ENCODE results near the gene INCENP. TPM values are rescaled to one million over a fixed set of nuclear protein-coding genes. Genes with fewer than 3 reads are reported as not detected.

Gene INCENP
- total and polyA plus RNA-seq, 2 experiments from 2014 or later, result 35.6 to 131 TPM

DNA sequence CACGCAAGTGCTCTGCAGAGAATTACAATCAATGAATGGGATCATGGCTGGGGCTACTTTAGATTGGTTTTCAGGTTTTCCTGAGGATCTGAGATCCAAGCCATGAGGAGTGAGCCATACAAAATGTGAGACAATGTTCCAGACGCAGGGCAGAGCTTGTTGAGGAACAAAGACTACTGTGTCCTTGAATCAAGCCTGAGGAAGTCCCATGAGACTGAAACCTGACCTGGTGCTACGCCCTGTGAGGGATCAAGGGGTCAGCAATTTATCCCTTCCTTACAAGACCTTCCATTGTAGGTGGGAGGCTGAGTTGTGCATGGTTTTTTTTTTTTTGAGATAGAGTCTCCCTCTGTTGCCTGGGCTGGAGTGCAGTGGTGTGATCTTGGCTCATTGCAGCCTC is 2.1 kb downstream of the INCENP start:
- Mint-ChIP-seq H3K9me3 (no peaks in the 10 kb centered on the region), H3K4me3 (peak overlapping the region; percentile 99), H3K27ac (peak overlapping the region; percentile 77; the same call in 1 of the 2 replicates), H3K27me3 (ENCODE audit: insufficient read depth, low read depth, poor library complexity) (peaks cover 5% of the 10 kb centered on the region), H3K4me1 (peaks cover 19% of the 10 kb centered on the region), H3K36me3 (ENCODE audit: low read depth) (peaks cover 27% of the 10 kb centered on the region)
- Histone ChIP-seq H2AFZ (no peak overlapping the region), H3K36me3 (ENCODE audit: insufficient read depth) (peaks cover 6% of the 10 kb centered on the region; the same call in 1 of the 2 replicates), H3K9me2 (ENCODE audit: insufficient read depth) (no peaks in the 10 kb centered on the region), H3K79me2 (replicated peaks; ENCODE audit: insufficient read depth) (peaks cover 68% of the 10 kb centered on the region), H3K27ac (ENCODE audit: low read depth) (no peak overlapping the region), H3K27me3 (ENCODE audit: insufficient read depth) (no peaks in the 10 kb centered on the region), H3F3A (replicated peaks; ENCODE audit: low read depth) (no peaks in the 10 kb centered on the region), H3K4me3 (peak overlapping the region; percentile 97; the same call in 1 of the 2 replicates), H4K20me1 (replicated peaks; ENCODE audit: insufficient read depth) (peaks cover 27% of the 10 kb centered on the region), H3K4me2 (peak overlapping the region; percentile 95), H3K4me1 (ENCODE audit: insufficient read depth) (peaks cover 12% of the 10 kb centered on the region)
- no peak for DNase-seq (ENCODE audit: low spot score)
- ATAC-seq, result no peak
- TF ChIP-seq STAT1 (IDR thresholded peaks at IDR 0.05; ENCODE audit: unreplicated experiment) (no peak), CREB1 (CRISPR knock-in tag; IDR thresholded peaks at IDR 0.05; ENCODE audit: low read depth) (no peak), ZNF331 (CRISPR knock-in tag; IDR thresholded peaks at IDR 0.05; ENCODE audit: low read depth) (no peak), EZH2 (IDR thresholded peaks at IDR 0.05; ENCODE audit: low read depth, unreplicated experiment) (no peak), JUNB (IDR thresholded peaks at IDR 0.05; ENCODE audit: unreplicated experiment) (no peak), NANOG (IDR thresholded peaks at IDR 0.05; ENCODE audit: borderline replicate concordance) (no peak), EZH2phosphoT487 (IDR thresholded peaks at IDR 0.05; ENCODE audit: unreplicated experiment) (no peak), ZNF114 (CRISPR knock-in tag; IDR thresholded peaks at IDR 0.05) (no peak), POLR2AphosphoS5 (IDR thresholded peaks at IDR 0.05; ENCODE audit: low read depth) (no peak)
- TF ChIP-seq, protein P1, sequence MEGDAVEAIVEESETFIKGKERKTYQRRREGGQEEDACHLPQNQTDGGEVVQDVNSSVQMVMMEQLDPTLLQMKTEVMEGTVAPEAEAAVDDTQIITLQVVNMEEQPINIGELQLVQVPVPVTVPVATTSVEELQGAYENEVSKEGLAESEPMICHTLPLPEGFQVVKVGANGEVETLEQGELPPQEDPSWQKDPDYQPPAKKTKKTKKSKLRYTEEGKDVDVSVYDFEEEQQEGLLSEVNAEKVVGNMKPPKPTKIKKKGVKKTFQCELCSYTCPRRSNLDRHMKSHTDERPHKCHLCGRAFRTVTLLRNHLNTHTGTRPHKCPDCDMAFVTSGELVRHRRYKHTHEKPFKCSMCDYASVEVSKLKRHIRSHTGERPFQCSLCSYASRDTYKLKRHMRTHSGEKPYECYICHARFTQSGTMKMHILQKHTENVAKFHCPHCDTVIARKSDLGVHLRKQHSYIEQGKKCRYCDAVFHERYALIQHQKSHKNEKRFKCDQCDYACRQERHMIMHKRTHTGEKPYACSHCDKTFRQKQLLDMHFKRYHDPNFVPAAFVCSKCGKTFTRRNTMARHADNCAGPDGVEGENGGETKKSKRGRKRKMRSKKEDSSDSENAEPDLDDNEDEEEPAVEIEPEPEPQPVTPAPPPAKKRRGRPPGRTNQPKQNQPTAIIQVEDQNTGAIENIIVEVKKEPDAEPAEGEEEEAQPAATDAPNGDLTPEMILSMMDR (conservative IDR thresholded peaks at IDR 0.05; ENCODE audit: low read depth in 2 of 2), result no peak
- TF ChIP-seq, protein P2, sequence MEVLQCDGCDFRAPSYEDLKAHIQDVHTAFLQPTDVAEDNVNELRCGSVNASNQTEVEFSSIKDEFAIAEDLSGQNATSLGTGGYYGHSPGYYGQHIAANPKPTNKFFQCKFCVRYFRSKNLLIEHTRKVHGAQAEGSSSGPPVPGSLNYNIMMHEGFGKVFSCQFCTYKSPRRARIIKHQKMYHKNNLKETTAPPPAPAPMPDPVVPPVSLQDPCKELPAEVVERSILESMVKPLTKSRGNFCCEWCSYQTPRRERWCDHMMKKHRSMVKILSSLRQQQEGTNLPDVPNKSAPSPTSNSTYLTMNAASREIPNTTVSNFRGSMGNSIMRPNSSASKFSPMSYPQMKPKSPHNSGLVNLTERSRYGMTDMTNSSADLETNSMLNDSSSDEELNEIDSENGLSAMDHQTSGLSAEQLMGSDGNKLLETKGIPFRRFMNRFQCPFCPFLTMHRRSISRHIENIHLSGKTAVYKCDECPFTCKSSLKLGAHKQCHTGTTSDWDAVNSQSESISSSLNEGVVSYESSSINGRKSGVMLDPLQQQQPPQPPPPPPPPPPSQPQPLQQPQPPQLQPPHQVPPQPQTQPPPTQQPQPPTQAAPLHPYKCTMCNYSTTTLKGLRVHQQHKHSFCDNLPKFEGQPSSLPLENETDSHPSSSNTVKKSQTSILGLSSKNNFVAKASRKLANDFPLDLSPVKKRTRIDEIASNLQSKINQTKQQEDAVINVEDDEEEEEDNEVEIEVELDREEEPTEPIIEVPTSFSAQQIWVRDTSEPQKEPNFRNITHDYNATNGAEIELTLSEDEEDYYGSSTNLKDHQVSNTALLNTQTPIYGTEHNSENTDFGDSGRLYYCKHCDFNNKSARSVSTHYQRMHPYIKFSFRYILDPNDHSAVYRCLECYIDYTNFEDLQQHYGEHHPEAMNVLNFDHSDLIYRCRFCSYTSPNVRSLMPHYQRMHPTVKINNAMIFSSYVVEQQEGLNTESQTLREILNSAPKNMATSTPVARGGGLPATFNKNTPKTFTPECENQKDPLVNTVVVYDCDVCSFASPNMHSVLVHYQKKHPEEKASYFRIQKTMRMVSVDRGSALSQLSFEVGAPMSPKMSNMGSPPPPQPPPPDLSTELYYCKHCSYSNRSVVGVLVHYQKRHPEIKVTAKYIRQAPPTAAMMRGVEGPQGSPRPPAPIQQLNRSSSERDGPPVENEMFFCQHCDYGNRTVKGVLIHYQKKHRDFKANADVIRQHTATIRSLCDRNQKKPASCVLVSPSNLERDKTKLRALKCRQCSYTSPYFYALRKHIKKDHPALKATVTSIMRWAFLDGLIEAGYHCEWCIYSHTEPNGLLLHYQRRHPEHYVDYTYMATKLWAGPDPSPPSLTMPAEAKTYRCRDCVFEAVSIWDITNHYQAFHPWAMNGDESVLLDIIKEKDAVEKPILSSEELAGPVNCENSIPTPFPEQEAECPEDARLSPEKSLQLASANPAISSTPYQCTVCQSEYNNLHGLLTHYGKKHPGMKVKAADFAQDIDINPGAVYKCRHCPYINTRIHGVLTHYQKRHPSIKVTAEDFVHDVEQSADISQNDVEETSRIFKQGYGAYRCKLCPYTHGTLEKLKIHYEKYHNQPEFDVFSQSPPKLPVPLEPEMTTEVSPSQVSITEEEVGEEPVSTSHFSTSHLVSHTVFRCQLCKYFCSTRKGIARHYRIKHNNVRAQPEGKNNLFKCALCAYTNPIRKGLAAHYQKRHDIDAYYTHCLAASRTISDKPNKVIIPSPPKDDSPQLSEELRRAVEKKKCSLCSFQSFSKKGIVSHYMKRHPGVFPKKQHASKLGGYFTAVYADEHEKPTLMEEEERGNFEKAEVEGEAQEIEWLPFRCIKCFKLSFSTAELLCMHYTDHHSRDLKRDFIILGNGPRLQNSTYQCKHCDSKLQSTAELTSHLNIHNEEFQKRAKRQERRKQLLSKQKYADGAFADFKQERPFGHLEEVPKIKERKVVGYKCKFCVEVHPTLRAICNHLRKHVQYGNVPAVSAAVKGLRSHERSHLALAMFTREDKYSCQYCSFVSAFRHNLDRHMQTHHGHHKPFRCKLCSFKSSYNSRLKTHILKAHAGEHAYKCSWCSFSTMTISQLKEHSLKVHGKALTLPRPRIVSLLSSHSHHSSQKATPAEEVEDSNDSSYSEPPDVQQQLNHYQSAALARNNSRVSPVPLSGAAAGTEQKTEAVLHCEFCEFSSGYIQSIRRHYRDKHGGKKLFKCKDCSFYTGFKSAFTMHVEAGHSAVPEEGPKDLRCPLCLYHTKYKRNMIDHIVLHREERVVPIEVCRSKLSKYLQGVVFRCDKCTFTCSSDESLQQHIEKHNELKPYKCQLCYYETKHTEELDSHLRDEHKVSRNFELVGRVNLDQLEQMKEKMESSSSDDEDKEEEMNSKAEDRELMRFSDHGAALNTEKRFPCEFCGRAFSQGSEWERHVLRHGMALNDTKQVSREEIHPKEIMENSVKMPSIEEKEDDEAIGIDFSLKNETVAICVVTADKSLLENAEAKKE (CRISPR knock-in tag; IDR thresholded peaks at IDR 0.05), result no peak
- TF ChIP-seq, protein P3, sequence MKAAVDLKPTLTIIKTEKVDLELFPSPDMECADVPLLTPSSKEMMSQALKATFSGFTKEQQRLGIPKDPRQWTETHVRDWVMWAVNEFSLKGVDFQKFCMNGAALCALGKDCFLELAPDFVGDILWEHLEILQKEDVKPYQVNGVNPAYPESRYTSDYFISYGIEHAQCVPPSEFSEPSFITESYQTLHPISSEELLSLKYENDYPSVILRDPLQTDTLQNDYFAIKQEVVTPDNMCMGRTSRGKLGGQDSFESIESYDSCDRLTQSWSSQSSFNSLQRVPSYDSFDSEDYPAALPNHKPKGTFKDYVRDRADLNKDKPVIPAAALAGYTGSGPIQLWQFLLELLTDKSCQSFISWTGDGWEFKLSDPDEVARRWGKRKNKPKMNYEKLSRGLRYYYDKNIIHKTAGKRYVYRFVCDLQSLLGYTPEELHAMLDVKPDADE (IDR thresholded peaks at IDR 0.05), result no peak
- TF ChIP-seq, protein P4, sequence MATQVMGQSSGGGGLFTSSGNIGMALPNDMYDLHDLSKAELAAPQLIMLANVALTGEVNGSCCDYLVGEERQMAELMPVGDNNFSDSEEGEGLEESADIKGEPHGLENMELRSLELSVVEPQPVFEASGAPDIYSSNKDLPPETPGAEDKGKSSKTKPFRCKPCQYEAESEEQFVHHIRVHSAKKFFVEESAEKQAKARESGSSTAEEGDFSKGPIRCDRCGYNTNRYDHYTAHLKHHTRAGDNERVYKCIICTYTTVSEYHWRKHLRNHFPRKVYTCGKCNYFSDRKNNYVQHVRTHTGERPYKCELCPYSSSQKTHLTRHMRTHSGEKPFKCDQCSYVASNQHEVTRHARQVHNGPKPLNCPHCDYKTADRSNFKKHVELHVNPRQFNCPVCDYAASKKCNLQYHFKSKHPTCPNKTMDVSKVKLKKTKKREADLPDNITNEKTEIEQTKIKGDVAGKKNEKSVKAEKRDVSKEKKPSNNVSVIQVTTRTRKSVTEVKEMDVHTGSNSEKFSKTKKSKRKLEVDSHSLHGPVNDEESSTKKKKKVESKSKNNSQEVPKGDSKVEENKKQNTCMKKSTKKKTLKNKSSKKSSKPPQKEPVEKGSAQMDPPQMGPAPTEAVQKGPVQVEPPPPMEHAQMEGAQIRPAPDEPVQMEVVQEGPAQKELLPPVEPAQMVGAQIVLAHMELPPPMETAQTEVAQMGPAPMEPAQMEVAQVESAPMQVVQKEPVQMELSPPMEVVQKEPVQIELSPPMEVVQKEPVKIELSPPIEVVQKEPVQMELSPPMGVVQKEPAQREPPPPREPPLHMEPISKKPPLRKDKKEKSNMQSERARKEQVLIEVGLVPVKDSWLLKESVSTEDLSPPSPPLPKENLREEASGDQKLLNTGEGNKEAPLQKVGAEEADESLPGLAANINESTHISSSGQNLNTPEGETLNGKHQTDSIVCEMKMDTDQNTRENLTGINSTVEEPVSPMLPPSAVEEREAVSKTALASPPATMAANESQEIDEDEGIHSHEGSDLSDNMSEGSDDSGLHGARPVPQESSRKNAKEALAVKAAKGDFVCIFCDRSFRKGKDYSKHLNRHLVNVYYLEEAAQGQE (IDR thresholded peaks at IDR 0.05; ENCODE audit: unreplicated experiment), result no peak

All from GM23338 (cell line).